AG04450 (cell line): Measurements from ENCODE around the gene EDNRB. TPM values are rescaled to one million over a fixed set of nuclear protein-coding genes. Genes with fewer than 3 reads are reported as not detected.

Experiments used
- CTCF ChIA-PET: fragments of 300-600, 350-600 bp; formaldehyde crosslinking; extraction: SDS; loops from one replicate; lab custom pipeline; 2022; ENCODE audit warnings: antibody characterized with exemption, inconsistent platforms; lab: Charles Lee
- POLR2A ChIA-PET: fragments of 350-600 bp; formaldehyde crosslinking; extraction: SDS; loops from one replicate; lab custom pipeline; 2021; ENCODE audit warnings: antibody characterized with exemption, inconsistent platforms; lab: Yijun Ruan, JAX
- DNase-seq: peaks from one replicate; pipeline ENCODE4 v3.0.0-alpha.2; 2011; ENCODE audit warnings: low read depth, low spot score
- H3K27ac ChIP-seq: one replicate; pipeline ENCODE4 v1.5.1; 2012; ENCODE audit warnings: low read depth, low read length, control low read depth
- H3K27me3 ChIP-seq: one replicate; pipeline ENCODE4 v1.6.0; 2012; ENCODE audit warnings: low read length; ENCODE audit not compliant: control insufficient read depth, insufficient read depth
- H3K4me3 ChIP-seq: 2 replicates; pipeline ENCODE4 v1.5.1; 2011; ENCODE audit warnings: mild to moderate bottlenecking, low read depth, low read length, control low read depth
- H3K9me3 ChIP-seq: 2 replicates; pipeline ENCODE4 v1.5.1; 2012; ENCODE audit warnings: low read length; ENCODE audit not compliant: control insufficient read depth, insufficient read depth
- polyA plus RNA-seq: library from polyadenylated mRNA; depleted of rRNA; stranded (reverse); fragments of >200 nt; gene quantifications from 2 replicates; pipeline ENCODE4 v1.2.3, GENCODE V29; 2011; rRNA removed
- small RNA-seq: library from RNA; depleted of rRNA; stranded (forward); fragments of <200 nt; gene quantifications from one replicate; pipeline ENCODE3, GENCODE V24; 2012; ENCODE audit warnings: low read depth; ENCODE audit not compliant: insufficient read length
- TF ChIP-seq, protein P1 (sequence below): IDR thresholded peaks from 2 replicates; pipeline ENCODE4 v1.5.1; 2011; ENCODE audit warnings: low read depth, low read length, control low read depth, inconsistent platforms

The EDNRB gene
- polyA plus RNA-seq, 1 experiment = 7.2 TPM

DNA sequence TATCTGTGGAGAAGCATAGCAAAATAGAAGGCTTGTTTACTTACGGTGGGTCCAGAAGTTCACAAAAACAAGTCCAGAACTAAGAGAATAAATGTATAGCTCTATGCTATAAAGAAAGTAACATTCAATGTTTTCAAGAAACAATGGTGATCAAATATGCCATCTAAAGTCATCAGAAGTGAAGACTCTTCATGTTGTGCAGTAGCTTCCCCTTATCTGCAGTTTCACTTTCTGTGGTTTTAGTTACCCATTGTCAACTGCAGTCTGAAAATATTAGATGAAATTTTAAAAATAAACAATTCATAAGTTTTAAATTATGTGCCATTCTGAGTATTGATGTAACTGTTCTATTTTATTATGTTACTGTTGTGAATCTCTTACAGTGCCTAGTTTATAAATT, 72.5 kb downstream of the EDNRB start:
- no peaks in the 10 kb centered on the region for H3K27me3 ChIP-seq
- no peak overlapping the region for H3K4me3 ChIP-seq
- H3K27ac ChIP-seq = no peak overlapping the region
- ChIA-PET POLR2A (no interaction called here), CTCF (interaction anchor here (0.6 kb wide), 1 partner anchor 16 kb away, joined by 3 read pairs; no protein-coding TSS in a partner anchor)
- TF ChIP-seq, protein P1, sequence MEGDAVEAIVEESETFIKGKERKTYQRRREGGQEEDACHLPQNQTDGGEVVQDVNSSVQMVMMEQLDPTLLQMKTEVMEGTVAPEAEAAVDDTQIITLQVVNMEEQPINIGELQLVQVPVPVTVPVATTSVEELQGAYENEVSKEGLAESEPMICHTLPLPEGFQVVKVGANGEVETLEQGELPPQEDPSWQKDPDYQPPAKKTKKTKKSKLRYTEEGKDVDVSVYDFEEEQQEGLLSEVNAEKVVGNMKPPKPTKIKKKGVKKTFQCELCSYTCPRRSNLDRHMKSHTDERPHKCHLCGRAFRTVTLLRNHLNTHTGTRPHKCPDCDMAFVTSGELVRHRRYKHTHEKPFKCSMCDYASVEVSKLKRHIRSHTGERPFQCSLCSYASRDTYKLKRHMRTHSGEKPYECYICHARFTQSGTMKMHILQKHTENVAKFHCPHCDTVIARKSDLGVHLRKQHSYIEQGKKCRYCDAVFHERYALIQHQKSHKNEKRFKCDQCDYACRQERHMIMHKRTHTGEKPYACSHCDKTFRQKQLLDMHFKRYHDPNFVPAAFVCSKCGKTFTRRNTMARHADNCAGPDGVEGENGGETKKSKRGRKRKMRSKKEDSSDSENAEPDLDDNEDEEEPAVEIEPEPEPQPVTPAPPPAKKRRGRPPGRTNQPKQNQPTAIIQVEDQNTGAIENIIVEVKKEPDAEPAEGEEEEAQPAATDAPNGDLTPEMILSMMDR = no peak
- no peak for DNase-seq
- peaks cover 3% of the 10 kb centered on the region; the same call in 1 of the 2 replicates for H3K9me3 ChIP-seq

Small RNAs within 50 kb of the gene (small RNA-seq; reads per million reads assigned to genes)
- not detected for gene RN7SL810P

Other genes with a start within 250 kb of the EDNRB start
- 0.17 and 0.24 TPM in 2 replicates for gene SLAIN1, start 221.1 kb downstream of the EDNRB start, polyA plus RNA-seq